CD8-positive, alpha-beta memory T cell (primary cell): ENCODE data around the gene PIK3R3. TPM values are rescaled to one million over a fixed set of nuclear protein-coding genes. Genes with fewer than 3 reads are reported as not detected.

Experiments used
- CTCF ChIA-PET: fragments of 350-600 bp; sonication (Branson Sonifier 250); formaldehyde crosslinking; loops from one replicate; lab custom pipeline; 2021; ENCODE audit warnings: antibody characterized with exemption; lab: Charles Lee
- POLR2A ChIA-PET: fragments of 350-600 bp; sonication (Branson Sonifier 250); formaldehyde crosslinking; loops from one replicate; lab custom pipeline; 2021; ENCODE audit warnings: antibody characterized with exemption; lab: Charles Lee
- DNase-seq, 5 donors: peaks; one replicate each; pipeline versions ENCODE4 v3.0.0 to v3.0.0-alpha.2; 2020 to 2022; ENCODE audit warnings: mixed read lengths in 1 of 5
- H3K27ac ChIP-seq: one replicate; pipeline ENCODE4 v1.7.0; 2013; ENCODE audit warnings: low read depth, mild to moderate bottlenecking, low read length, moderate library complexity
- H3K27me3 ChIP-seq: 2 replicates; pipeline ENCODE4 v1.7.0; 2013; ENCODE audit warnings: low read length, mild to moderate bottlenecking; ENCODE audit not compliant: insufficient read depth, poor library complexity, severe bottlenecking
- H3K36me3 ChIP-seq: 2 replicates; pipeline ENCODE4 v1.7.0; 2013; ENCODE audit warnings: mild to moderate bottlenecking, low read length, moderate library complexity; ENCODE audit not compliant: insufficient read depth
- H3K4me1 ChIP-seq: 2 replicates; pipeline ENCODE4 v1.7.0; 2013; ENCODE audit warnings: mild to moderate bottlenecking, low read length, moderate library complexity; ENCODE audit not compliant: insufficient read depth
- H3K4me3 ChIP-seq: 2 replicates; pipeline ENCODE4 v1.7.0; 2013; ENCODE audit warnings: mild to moderate bottlenecking, low read length
- H3K9me3 ChIP-seq: 2 replicates; pipeline ENCODE4 v1.7.0; 2013; ENCODE audit warnings: mild to moderate bottlenecking, low read length
- H3K27ac Mint-ChIP-seq, 8 donors: one replicate each; pipeline ENCODE4 v1.8.0; 2020 to 2021; ENCODE audit warnings: mixed read lengths in 8 of 8, mild to moderate bottlenecking in 6 of 8, inconsistent platforms in 3 of 8, moderate library complexity in 3 of 8
- H3K27me3 Mint-ChIP-seq, 2 donors: one replicate each; pipeline ENCODE4 v1.8.0; 2020 to 2021; ENCODE audit warnings: mixed read lengths in 2 of 2, mild to moderate bottlenecking in 1 of 2, moderate library complexity in 1 of 2
- H3K36me3 Mint-ChIP-seq, 3 donors: one replicate each; pipeline ENCODE4 v1.8.0; 2020 to 2021; ENCODE audit warnings: mixed read lengths in 3 of 3, inconsistent platforms in 1 of 3, mild to moderate bottlenecking in 1 of 3
- H3K4me1 Mint-ChIP-seq, 3 donors: one replicate each; pipeline ENCODE4 v1.8.0; 2020 to 2021; ENCODE audit warnings: mixed read lengths in 3 of 3, inconsistent platforms in 1 of 3, mild to moderate bottlenecking in 1 of 3
- H3K4me3 Mint-ChIP-seq, 7 donors: one replicate each; pipeline ENCODE4 v1.8.0; 2020 to 2021; ENCODE audit warnings: mixed read lengths in 7 of 7, mild to moderate bottlenecking in 6 of 7, moderate library complexity in 4 of 7, inconsistent platforms in 2 of 7
- H3K9me3 Mint-ChIP-seq, 5 donors: one replicate each; pipeline ENCODE4 v1.8.0; 2020 to 2022; ENCODE audit warnings: mixed read lengths in 5 of 5, mild to moderate bottlenecking in 3 of 5, moderate library complexity in 2 of 5, inconsistent platforms in 1 of 5
- polyA plus RNA-seq: library from polyadenylated mRNA; unstranded; fragments of 300-500 nt; fragmentation: Illumina TruSeq; gene quantifications from one replicate; pipeline ENCODE4 v1.2.3, GENCODE V29; 2021
- total RNA-seq, 2 experiments: library from RNA; stranded (reverse); gene quantifications; one replicate each; pipeline ENCODE4 v1.2.3, GENCODE V29; 2021

Gene PIK3R3
- total and polyA plus RNA-seq, 3 experiments from 2014 or later: 3.3 to 4.7 (median 4.3) TPM

DNA sequence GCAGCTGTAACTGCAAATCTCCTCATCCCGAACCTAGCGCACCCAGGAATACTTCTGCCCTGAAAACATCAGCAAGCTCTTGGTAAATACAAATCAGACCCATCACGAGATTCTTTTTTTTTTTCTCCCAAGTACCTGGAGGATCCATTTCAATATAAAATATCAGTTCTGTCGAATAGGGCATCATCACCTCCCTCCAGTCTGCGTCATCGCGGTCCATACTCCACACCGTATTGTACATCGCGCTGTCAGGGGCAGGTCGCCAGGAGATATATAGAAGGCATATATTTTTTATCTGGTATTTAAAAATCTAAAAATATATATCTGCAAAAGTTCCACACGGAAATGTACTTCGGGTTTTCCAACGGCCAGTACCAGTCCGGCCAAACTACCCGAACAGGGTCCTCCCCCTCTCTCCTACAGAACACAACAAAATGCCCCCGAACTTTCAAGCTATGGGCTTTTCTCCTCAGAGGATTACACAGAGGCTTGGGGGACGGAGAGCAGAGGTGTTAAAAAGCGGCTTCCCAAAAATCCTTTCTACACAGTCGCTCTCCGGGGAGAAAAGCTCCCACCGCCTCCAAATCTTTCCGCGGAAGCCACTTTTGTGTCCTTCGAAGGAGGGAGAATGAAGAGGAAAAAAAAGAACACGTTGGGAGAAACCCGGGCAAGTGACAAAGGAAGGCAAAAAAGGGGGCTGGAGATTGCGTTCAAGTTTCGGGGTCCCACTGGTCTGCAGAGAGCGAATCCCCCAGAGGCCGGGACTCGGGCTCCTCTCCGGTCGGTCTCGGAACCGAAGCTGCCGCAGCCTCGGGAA is 509 bp downstream of the PIK3R3 start:
- Histone ChIP-seq H3K27me3 (peaks cover 25% of the 10 kb centered on the region), H3K4me3 (peak overlapping the region; percentile 81), H3K36me3 (no peaks in the 10 kb centered on the region), H3K4me1 (peaks cover 17% of the 10 kb centered on the region), H3K27ac (peak overlapping the region; percentile 90), H3K9me3 (no peaks in the 10 kb centered on the region)
- ChIA-PET CTCF (interaction anchor here (1.1 to 1.7 kb wide), 4 partner anchors 8 to 97 kb away, joined by 3 to 5 read pairs (median 3); no protein-coding TSS in a partner anchor), POLR2A (no interaction called here)
- Mint-ChIP-seq H3K4me3 (peak overlapping the region; percentile 94 to 100 (median 99)), H3K27me3 (peaks cover 16 to 40% of the 10 kb centered on the region in 2 donors), H3K27ac (peak overlapping the region; percentile 59 to 100 (median 98)), H3K36me3 (peaks cover 0 to 11% (median 2%) of the 10 kb centered on the region in 3 donors), H3K9me3 (no peaks in the 10 kb centered on the region), H3K4me1 (peaks cover 27 to 40% (median 35%) of the 10 kb centered on the region in 3 donors)
- peak; percentile 7 to 48 (median 28) for DNase-seq

- DNase-seq: no peak
- Histone ChIP-seq H3K4me3 (no peak overlapping the region), H3K4me1 (peaks cover 17% of the 10 kb centered on the region), H3K9me3 (no peaks in the 10 kb centered on the region), H3K27ac (no peak overlapping the region), H3K27me3 (peaks cover 25% of the 10 kb centered on the region), H3K36me3 (no peaks in the 10 kb centered on the region)
- POLR2A ChIA-PET: no interaction called here
- Mint-ChIP-seq H3K27me3 (peaks cover 16 to 40% of the 10 kb centered on the region in 2 donors), H3K4me3 (peak overlapping the region; percentile 94 to 100 (median 99)), H3K9me3 (no peaks in the 10 kb centered on the region), H3K36me3 (peaks cover 0 to 11% (median 2%) of the 10 kb centered on the region in 3 donors), H3K4me1 (peaks cover 27 to 40% (median 35%) of the 10 kb centered on the region in 3 donors), H3K27ac (peak overlapping the region in 3 of 8 donors; percentile 79 to 99 (median 94))
- CTCF ChIA-PET: interaction anchor here (1.3 to 1.7 kb wide), 3 partner anchors 21 to 93 kb away, joined by 3 read pairs; no protein-coding TSS in a partner anchor
These were observed 1.3 kb downstream of the PIK3R3 start for GRCh38 chr1:46131093-46131492.

DNA sequence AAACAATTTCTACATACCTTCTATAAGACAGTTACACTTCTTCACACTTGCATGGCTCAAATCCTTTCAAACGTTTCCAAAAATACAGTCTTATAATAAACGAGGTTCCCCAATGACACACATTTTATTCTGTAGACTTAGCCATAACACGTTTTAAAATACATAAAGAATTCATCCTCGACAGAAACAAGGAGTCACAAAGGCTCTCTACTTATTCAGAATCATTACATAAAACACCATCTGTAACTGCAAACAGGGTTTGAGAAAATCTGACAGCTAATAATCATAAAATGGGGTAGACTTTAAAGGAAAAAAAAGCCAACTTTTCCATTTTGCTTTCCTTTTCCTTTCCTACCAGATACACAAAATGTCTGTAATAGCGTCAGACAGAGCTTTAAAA is 1.8 kb downstream of the PIK3R3 start:
- Histone ChIP-seq H3K4me1 (peaks cover 17% of the 10 kb centered on the region), H3K36me3 (no peaks in the 10 kb centered on the region), H3K9me3 (no peaks in the 10 kb centered on the region), H3K27me3 (peaks cover 25% of the 10 kb centered on the region), H3K4me3 (no peak overlapping the region), H3K27ac (no peak overlapping the region)
- Mint-ChIP-seq H3K4me1 (peaks cover 27 to 40% (median 35%) of the 10 kb centered on the region in 3 donors), H3K27ac (no peak overlapping the region), H3K9me3 (no peaks in the 10 kb centered on the region), H3K36me3 (peaks cover 0 to 11% (median 2%) of the 10 kb centered on the region in 3 donors), H3K4me3 (peak overlapping the region in 1 of 7 donors; percentile 49), H3K27me3 (peaks cover 19 to 40% of the 10 kb centered on the region in 2 donors)
- POLR2A ChIA-PET: interaction anchor here (0.6 kb wide), 1 partner anchor 50 kb away, joined by 3 read pairs; no protein-coding TSS in a partner anchor
- CTCF ChIA-PET: interaction anchor here (1.3 to 1.7 kb wide), 2 partner anchors 21 to 93 kb away, joined by 3 read pairs; no protein-coding TSS in a partner anchor
- DNase-seq: no peak

GRCh38 chr1:46130121-46130520 is 2.3 kb downstream of the PIK3R3 start:
- Mint-ChIP-seq H3K4me3 (peak overlapping the region in 3 of 7 donors; percentile 25 to 49 (median 45)), H3K9me3 (no peaks in the 10 kb centered on the region), H3K27ac (no peak overlapping the region), H3K36me3 (peaks cover 0 to 11% (median 2%) of the 10 kb centered on the region in 3 donors), H3K27me3 (peaks cover 19 to 40% of the 10 kb centered on the region in 2 donors), H3K4me1 (peaks cover 27 to 40% (median 35%) of the 10 kb centered on the region in 3 donors)
- H3K27me3 ChIP-seq: peaks cover 25% of the 10 kb centered on the region
- H3K9me3 ChIP-seq: no peaks in the 10 kb centered on the region
- POLR2A ChIA-PET: interaction anchor here (0.6 kb wide), 1 partner anchor 50 kb away, joined by 3 read pairs; no protein-coding TSS in a partner anchor
- no peak for DNase-seq
- no peak overlapping the region for H3K27ac ChIP-seq
- CTCF ChIA-PET: interaction anchor here (1.3 to 1.7 kb wide), 2 partner anchors 22 to 94 kb away, joined by 3 read pairs; no protein-coding TSS in a partner anchor
- peaks cover 17% of the 10 kb centered on the region for H3K4me1 ChIP-seq
- no peak overlapping the region for H3K4me3 ChIP-seq
- no peaks in the 10 kb centered on the region for H3K36me3 ChIP-seq

- H3K4me1 ChIP-seq: peaks cover 12% of the 10 kb centered on the region
- ChIA-PET POLR2A (no interaction called here), CTCF (interaction anchor here (1.8 kb wide), 1 partner anchor 10 kb away, joined by 4 read pairs; no protein-coding TSS in a partner anchor)
- no peaks in the 10 kb centered on the region for H3K36me3 ChIP-seq
- no peak overlapping the region for H3K27ac ChIP-seq
- peaks cover 0 to 11% (median 2%) of the 10 kb centered on the region in 3 donors for H3K36me3 Mint-ChIP-seq
- H3K27me3 Mint-ChIP-seq: peaks cover 19 to 44% of the 10 kb centered on the region in 2 donors
- H3K4me3 ChIP-seq: no peak overlapping the region
- H3K27ac Mint-ChIP-seq: no peak overlapping the region
- H3K9me3 ChIP-seq: no peaks in the 10 kb centered on the region
- H3K27me3 ChIP-seq: peaks cover 25% of the 10 kb centered on the region
- no peak for DNase-seq
- no peak overlapping the region for H3K4me3 Mint-ChIP-seq
- H3K9me3 Mint-ChIP-seq: no peaks in the 10 kb centered on the region
- H3K4me1 Mint-ChIP-seq: peaks cover 21 to 32% (median 28%) of the 10 kb centered on the region in 3 donors
These were observed 4.1 kb downstream of the PIK3R3 start for GRCh38 chr1:46128344-46128743.

- H3K36me3 ChIP-seq: no peaks in the 10 kb centered on the region
- H3K4me1 ChIP-seq: no peaks in the 10 kb centered on the region
- no peak overlapping the region for H3K27ac Mint-ChIP-seq
- H3K4me3 ChIP-seq: no peak overlapping the region
- no peaks in the 10 kb centered on the region for H3K27me3 ChIP-seq
- no peak overlapping the region for H3K27ac ChIP-seq
- no peaks in the 10 kb centered on the region for H3K9me3 Mint-ChIP-seq
- ChIA-PET POLR2A (no interaction called here), CTCF (no interaction called here)
- H3K4me1 Mint-ChIP-seq: peaks cover 2 to 9% (median 8%) of the 10 kb centered on the region in 3 donors
- peaks cover 2 to 6% of the 10 kb centered on the region in 2 donors for H3K27me3 Mint-ChIP-seq
- no peak for DNase-seq
- H3K9me3 ChIP-seq: no peaks in the 10 kb centered on the region
- peaks cover 0 to 2% (median 0%) of the 10 kb centered on the region in 3 donors for H3K36me3 Mint-ChIP-seq
- no peak overlapping the region for H3K4me3 Mint-ChIP-seq
These were observed 13.6 kb downstream of the PIK3R3 start for GRCh38 chr1:46118856-46119255.

GRCh38 chr1:46117810-46118494 is 14.5 kb downstream of the PIK3R3 start:
- peak overlapping the region in 1 of 8 donors; percentile 22 for H3K27ac Mint-ChIP-seq
- DNase-seq: no peak
- H3K4me1 Mint-ChIP-seq: peaks cover 2 to 9% (median 8%) of the 10 kb centered on the region in 3 donors
- H3K4me1 ChIP-seq: no peaks in the 10 kb centered on the region
- POLR2A ChIA-PET: no interaction called here
- no peaks in the 10 kb centered on the region for H3K27me3 ChIP-seq
- no peaks in the 10 kb centered on the region for H3K9me3 ChIP-seq
- H3K4me3 ChIP-seq: no peak overlapping the region
- no peak overlapping the region for H3K27ac ChIP-seq
- no peaks in the 10 kb centered on the region for H3K9me3 Mint-ChIP-seq
- H3K36me3 ChIP-seq: no peaks in the 10 kb centered on the region
- peaks cover 0 to 2% (median 0%) of the 10 kb centered on the region in 3 donors for H3K36me3 Mint-ChIP-seq
- peaks cover 0 to 3% of the 10 kb centered on the region in 2 donors for H3K27me3 Mint-ChIP-seq
- CTCF ChIA-PET: interaction anchor here (1.3 kb wide), 1 partner anchor 10 kb away, joined by 4 read pairs; no protein-coding TSS in a partner anchor
- H3K4me3 Mint-ChIP-seq: no peak overlapping the region
